HepG2 (cell line): ENCODE data around the gene MSRB3. TPM values are rescaled to one million over a fixed set of nuclear protein-coding genes. Genes with fewer than 3 reads are reported as not detected.

Experiments
- ATAC-seq: fragments of 200-7000 bp; cut with Tn5 transposase; 3 replicates; pipeline ENCODE4 v1.9.1; 2020; ENCODE audit warnings: mild to moderate bottlenecking, moderate library complexity
- BruUV-seq: library from RNA; stranded (reverse); fragments of 400-500 nt; replicated peaks from 2 replicates; lab custom pipeline; 2021; lab: Mats Ljungman, UMichigan
- CTCF ChIA-PET: fragments of 300-600 bp; formaldehyde crosslinking; extraction: SDS; loops from one replicate; lab custom pipeline; 2021; ENCODE audit warnings: low total read pairs, inconsistent platforms, low intra/inter-chr PET ratio; lab: Yijun Ruan, JAX
- POLR2A ChIA-PET: fragments of 350-600 bp; sonication (Branson Sonifier 250); formaldehyde crosslinking; loops from one replicate; lab custom pipeline; 2020; ENCODE audit warnings: antibody characterized with exemption, inconsistent platforms; lab: Yijun Ruan, JAX
- DNase-seq: peaks from one replicate; pipeline ENCODE4 v3.0.0-alpha.2; 2015; ENCODE audit warnings: low spot score
- FAIRE-seq: peaks from 3 replicates; lab custom pipeline; 2011; peaks lifted over from hg19 to GRCh38; lab: Jason Lieb, UNC
- H2AFZ ChIP-seq: one replicate; pipeline ENCODE4 v1.6.1; 2011; ENCODE audit warnings: low read length, inconsistent platforms
- H3K27ac ChIP-seq: fragments of 300-600 bp; 3 replicates; pipeline ENCODE4 v1.8.0; 2011; ENCODE audit warnings: mixed run types, mild to moderate bottlenecking, mixed read lengths, low read length, inconsistent platforms; ENCODE audit not compliant: insufficient read depth; ENCODE audit errors: extremely low read length
- H3K27me3 ChIP-seq, 2 experiments: fragments of 200-600 bp in 1 of 2; 2 replicates in 1 of 2; 3 replicates in 1 of 2; pipeline versions ENCODE4 v1.6.0 to v1.8.0; 2011; ENCODE audit warnings: low read length in 2 of 2, mild to moderate bottlenecking in 2 of 2, moderate library complexity in 2 of 2, inconsistent platforms in 1 of 2; ENCODE audit not compliant: insufficient read depth in 2 of 2, control insufficient read depth in 1 of 2
- H3K36me3 ChIP-seq, 2 experiments: fragments of 200-600 bp in 1 of 2; replicated peaks in 1 of 2; 2 replicates in 1 of 2; 3 replicates in 1 of 2; pipeline versions ENCODE4 v1.5.1 to v1.8.0; 2011; ENCODE audit warnings: low read length in 2 of 2, inconsistent platforms in 1 of 2; ENCODE audit not compliant: insufficient read depth in 2 of 2, control insufficient read depth in 1 of 2
- H3K4me1 ChIP-seq: 2 replicates; pipeline ENCODE4 v1.5.1; 2012; ENCODE audit warnings: low read length, inconsistent platforms; ENCODE audit not compliant: insufficient read depth
- H3K4me2 ChIP-seq: 2 replicates; pipeline ENCODE4 v1.6.0; 2011; ENCODE audit warnings: low read depth, low read length, inconsistent platforms
- H3K4me3 ChIP-seq, 3 experiments: fragments of 200-600 bp in 1 of 3; sonication (generic), shearing (Covaris generic) in 1 of 3; replicated peaks in 1 of 3; 2 replicates each; pipeline ENCODE4 v1.5.1; 2011 to 2016; ENCODE audit warnings: low read length in 3 of 3, inconsistent platforms in 2 of 3, low read depth in 2 of 3, mild to moderate bottlenecking in 2 of 3, control low read depth in 1 of 3, mixed read lengths in 1 of 3; ENCODE audit not compliant: insufficient read depth in 1 of 3
- H3K79me2 ChIP-seq: one replicate; pipeline ENCODE4 v1.6.1; 2011; ENCODE audit warnings: low read length, inconsistent platforms; ENCODE audit not compliant: insufficient read depth
- H3K9ac ChIP-seq: 2 replicates; pipeline ENCODE4 v1.6.0; 2011; ENCODE audit warnings: mild to moderate bottlenecking, low read depth, low read length, inconsistent platforms; ENCODE audit not compliant: insufficient read depth
- H3K9me3 ChIP-seq: 2 replicates; pipeline ENCODE4 v1.5.1; 2012; ENCODE audit warnings: mild to moderate bottlenecking, low read length
- H4K20me1 ChIP-seq: 2 replicates; pipeline ENCODE4 v1.6.0; 2011; ENCODE audit warnings: inconsistent platforms, mild to moderate bottlenecking, low read length, moderate library complexity; ENCODE audit not compliant: insufficient read depth
- HOXA9 ChIP-seq: sonication (generic); formaldehyde crosslinking; IDR thresholded peaks from 2 replicates; pipeline ENCODE4 v1.8.1; 2022; ENCODE audit warnings: missing genetic modification reagents, mild to moderate bottlenecking, moderate library complexity, borderline replicate concordance
- JUN ChIP-seq: sonication (generic); formaldehyde crosslinking; IDR thresholded peaks from 2 replicates; pipeline ENCODE4 v1.4.0; 2020; ENCODE audit warnings: mild to moderate bottlenecking, missing genetic modification reagents
- KLF11 ChIP-seq: IDR thresholded peaks from 2 replicates; pipeline ENCODE4 v1.6.1; 2016; ENCODE audit warnings: missing compliant biosample characterization
- NFE2L2 ChIP-seq: fragments of 150-350 bp; IDR thresholded peaks from 2 replicates; pipeline ENCODE4 v1.6.1; 2014; ENCODE audit warnings: low read length
- RORA ChIP-seq: sonication (generic); formaldehyde crosslinking; IDR thresholded peaks from 2 replicates; pipeline ENCODE4 v1.5.0; 2020; ENCODE audit warnings: mild to moderate bottlenecking, missing genetic modification reagents, moderate library complexity
- SIN3B ChIP-seq: fragments of 150-350 bp; IDR thresholded peaks from 2 replicates; pipeline ENCODE4 v1.6.1; 2014; ENCODE audit warnings: low read length
- SRSF9 ChIP-seq: fragments of 200-400 bp; formaldehyde crosslinking; IDR thresholded peaks from 2 replicates; pipeline ENCODE4 v1.6.1; 2018; ENCODE audit warnings: borderline replicate concordance, mild to moderate bottlenecking, low read depth, low read length; ENCODE audit not compliant: insufficient read depth, poor library complexity, severe bottlenecking
- XBP1 ChIP-seq: sonication (generic); formaldehyde crosslinking; IDR thresholded peaks from 2 replicates; pipeline ENCODE4 v1.5.0; 2020; ENCODE audit warnings: missing genetic modification reagents
- ZFP82 ChIP-seq: sonication (generic); formaldehyde crosslinking; IDR thresholded peaks from 2 replicates; pipeline ENCODE4 v1.5.1; 2020; ENCODE audit warnings: mild to moderate bottlenecking, missing genetic modification reagents, borderline replicate concordance
- ZNF138 ChIP-seq: sonication (generic); formaldehyde crosslinking; IDR thresholded peaks from 2 replicates; pipeline ENCODE4 v1.5.0; 2020; ENCODE audit warnings: mild to moderate bottlenecking, low read depth, missing genetic modification reagents
- ZNF224 ChIP-seq: sonication (generic); formaldehyde crosslinking; IDR thresholded peaks from 2 replicates; pipeline ENCODE4 v1.5.0; 2020; ENCODE audit warnings: mild to moderate bottlenecking, missing genetic modification reagents
- ZNF674 ChIP-seq: sonication (generic); formaldehyde crosslinking; IDR thresholded peaks from 2 replicates; pipeline ENCODE4 v1.5.0; 2020; ENCODE audit warnings: low read depth, mild to moderate bottlenecking, missing genetic modification reagents
- ZNF766 ChIP-seq: sonication (generic); formaldehyde crosslinking; IDR thresholded peaks from 2 replicates; pipeline ENCODE4 v1.5.0; 2020; ENCODE audit warnings: missing genetic modification reagents, borderline replicate concordance
- WGBS: methylation state at CpG from one replicate; pipeline ENCODE4 v1.1.6; 2017; ENCODE audit warnings: low lambda C conversion rate; 5-methylcytosine and 5-hydroxymethylcytosine counted together
- in situ Hi-C: cut with HindIII; loops from 2 replicates; pipeline ENCODE4 v1.10.0; 2017; ENCODE audit warnings: low pct_unique_long_range_greater_than_20kb; ENCODE audit not compliant: extremely low pct_ligation_motif_present
- intact Hi-C: fragments of 100-400 bp; cut with micrococcal nuclease; formaldehyde crosslinking; loops from one replicate; pipeline ENCODE4 v1.10.0; 2022; ENCODE audit not compliant: unreplicated experiment
- polyA plus RNA-seq, 8 experiments: library from polyadenylated mRNA; depleted of rRNA in 3 of 8; stranded (reverse) in 7 of 8; unstranded in 1 of 8; fragments of >200 nt; fragmentation: Illumina TruSeq in 4 of 8; extraction: Trizol in 4 of 8; gene quantifications; 2 replicates each; pipeline versions ENCODE4 v1.2.1 to v1.2.3, GENCODE V29; 2011 to 2016; ENCODE audit warnings: low read depth in 4 of 8, missing spikeins in 1 of 8, mixed read lengths in 1 of 8; ENCODE audit not compliant: insufficient read depth in 1 of 8
- total RNA-seq, 5 experiments: library from RNA; depleted of rRNA; stranded (reverse); fragments of >200 nt; fragmentation: Illumina TruSeq; extraction: Trizol; gene quantifications; 2 replicates each; pipeline ENCODE4 v1.2.3, GENCODE V29; 2016; ENCODE audit warnings: low read depth in 1 of 5
- TF ChIP-seq, protein P1 (sequence below), 2 experiments: sonication (generic) in 1 of 2; formaldehyde crosslinking in 1 of 2; IDR thresholded peaks; 2 replicates each; pipeline versions ENCODE4 v1.4.0 to v1.6.1; 2018 to 2020; ENCODE audit warnings: missing genetic modification reagents in 2 of 2, borderline replicate concordance in 1 of 2, low read depth in 1 of 2, mild to moderate bottlenecking in 1 of 2, missing biosample characterization in 1 of 2

The MSRB3 gene
- total and polyA plus RNA-seq, 2 of the 13 experiments (the other 11 are each of a cell fraction or from before 2014, with no cell fraction given) = 1.5 to 1.9 TPM

DNA sequence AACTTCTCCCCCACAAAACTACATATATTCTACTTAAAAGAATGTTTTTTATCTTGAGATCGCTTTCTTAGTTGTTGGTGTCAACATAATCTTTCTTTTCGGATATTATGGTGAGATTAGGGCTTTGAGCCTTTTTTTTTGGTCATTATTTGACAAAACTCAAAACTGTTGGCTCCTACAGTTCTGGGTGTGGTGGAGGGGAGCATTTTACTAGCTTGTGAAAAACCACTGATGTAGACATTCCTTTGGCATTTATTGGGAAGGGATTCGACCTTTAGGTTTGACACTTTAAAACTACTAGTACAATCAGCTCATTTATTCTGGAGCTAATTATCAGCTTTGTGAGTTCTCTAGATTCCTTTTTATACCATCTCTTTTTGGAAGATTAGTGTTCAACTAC lies 24.4 kb downstream of the MSRB3 start (continued):
- TF ChIP-seq KLF11 (CRISPR knock-in tag) = no peak
- no peak for TF ChIP-seq XBP1 (CRISPR knock-in tag)
- no peak for TF ChIP-seq ZFP82 (CRISPR knock-in tag)
- TF ChIP-seq, all 625 proteins: peak for 0

DNA sequence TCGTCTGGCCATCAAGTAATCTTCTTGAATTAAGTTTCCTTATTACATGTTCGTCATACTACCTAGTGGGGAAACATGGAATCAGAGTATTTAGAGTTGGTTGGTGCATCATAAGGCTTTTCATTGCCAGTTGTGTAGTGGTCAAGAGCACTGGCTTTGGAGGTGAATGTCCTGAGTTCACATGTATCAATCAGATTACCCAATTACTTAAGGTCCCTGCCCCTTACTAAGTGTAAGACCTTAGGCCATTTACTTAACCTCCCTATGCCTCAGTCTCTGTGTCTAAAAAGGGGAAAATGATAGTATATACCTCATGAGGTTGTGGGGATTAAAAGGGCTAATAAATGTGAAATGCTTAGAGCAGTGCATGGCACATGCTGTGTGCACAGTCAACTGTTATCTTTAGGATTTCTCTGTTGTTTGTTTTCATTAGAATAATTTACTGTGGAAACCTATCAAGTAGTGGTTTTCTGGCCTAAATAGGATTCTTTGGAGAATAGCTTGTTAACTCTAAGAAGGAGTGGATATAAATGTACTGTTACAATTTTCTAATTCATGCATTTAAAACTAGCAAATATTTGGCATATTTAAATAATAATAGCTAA lies 27.0 kb downstream of the MSRB3 start:
- ATAC-seq = no peak

More for the DNA sequence above, 27.0 kb downstream of the MSRB3 start:
- Histone ChIP-seq H3K9ac (no peak overlapping the region), H3K9me3 (no peaks in the 10 kb centered on the region), H3K4me3 (no peak overlapping the region), H2AFZ (no peak overlapping the region), H3K36me3 (no peaks in the 10 kb centered on the region), H3K27me3 (no peaks in the 10 kb centered on the region), H3K4me1 (peaks cover 6% of the 10 kb centered on the region; the same call in 1 of the 2 replicates), H3K79me2 (no peaks in the 10 kb centered on the region), H3K4me2 (no peak overlapping the region), H4K20me1 (no peaks in the 10 kb centered on the region), H3K27ac (no peak overlapping the region)
- POLR2A ChIA-PET = no interaction called here
- FAIRE-seq (no peak), DNase-seq (no peak)
- WGBS = 57% methylated on average over 2 of the region's 2 CpGs
- in situ Hi-C loops (loop anchor here (25.0 kb wide), 1 partner anchor 382 kb away; no protein-coding TSS in a partner anchor), intact Hi-C loops (loop anchor here (10.0 kb wide), 2 partner anchors 411 to 519 kb away; partner anchors contain the start of gene HMGA2)
- CTCF ChIA-PET = no interaction called here
- TF ChIP-seq ZNF766 = no peak
- TF ChIP-seq NFE2L2 = no peak
- TF ChIP-seq SRSF9 = no peak
- no peak for TF ChIP-seq RORA (CRISPR knock-in tag)
- no peak for TF ChIP-seq HOXA9 (CRISPR knock-in tag)
- no peak for TF ChIP-seq JUN (CRISPR knock-in tag)
- TF ChIP-seq ZNF138 (CRISPR knock-in tag) = no peak
- no peak for TF ChIP-seq ZNF674
- no peak for TF ChIP-seq ZNF224 (CRISPR knock-in tag)
- TF ChIP-seq SIN3B = no peak
- TF ChIP-seq, protein P1, sequence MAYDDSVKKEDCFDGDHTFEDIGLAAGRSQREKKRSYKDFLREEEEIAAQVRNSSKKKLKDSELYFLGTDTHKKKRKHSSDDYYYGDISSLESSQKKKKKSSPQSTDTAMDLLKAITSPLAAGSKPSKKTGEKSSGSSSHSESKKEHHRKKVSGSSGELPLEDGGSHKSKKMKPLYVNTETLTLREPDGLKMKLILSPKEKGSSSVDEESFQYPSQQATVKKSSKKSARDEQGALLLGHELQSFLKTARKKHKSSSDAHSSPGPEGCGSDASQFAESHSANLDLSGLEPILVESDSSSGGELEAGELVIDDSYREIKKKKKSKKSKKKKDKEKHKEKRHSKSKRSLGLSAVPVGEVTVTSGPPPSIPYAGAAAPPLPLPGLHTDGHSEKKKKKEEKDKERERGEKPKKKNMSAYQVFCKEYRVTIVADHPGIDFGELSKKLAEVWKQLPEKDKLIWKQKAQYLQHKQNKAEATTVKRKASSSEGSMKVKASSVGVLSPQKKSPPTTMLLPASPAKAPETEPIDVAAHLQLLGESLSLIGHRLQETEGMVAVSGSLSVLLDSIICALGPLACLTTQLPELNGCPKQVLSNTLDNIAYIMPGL (CRISPR knock-in tag; IDR thresholded peaks at IDR 0.05; ENCODE audit: borderline replicate concordance in 1 of 2, low read depth in 1 of 2) = no peak
- no TSS peak for BruUV-seq
